Measurements from ENCODE around the gene GRPEL2.

Gene GRPEL2

GRCh38 chr5:149310488-149310887, 34.8 kb upstream of the GRPEL2 start:
- H3K4me3 ChIP-seq (ENCODE audit: low read depth, low read length): no peak overlapping the region
- DNase-seq (ENCODE audit: low read depth): no peak

DNA sequence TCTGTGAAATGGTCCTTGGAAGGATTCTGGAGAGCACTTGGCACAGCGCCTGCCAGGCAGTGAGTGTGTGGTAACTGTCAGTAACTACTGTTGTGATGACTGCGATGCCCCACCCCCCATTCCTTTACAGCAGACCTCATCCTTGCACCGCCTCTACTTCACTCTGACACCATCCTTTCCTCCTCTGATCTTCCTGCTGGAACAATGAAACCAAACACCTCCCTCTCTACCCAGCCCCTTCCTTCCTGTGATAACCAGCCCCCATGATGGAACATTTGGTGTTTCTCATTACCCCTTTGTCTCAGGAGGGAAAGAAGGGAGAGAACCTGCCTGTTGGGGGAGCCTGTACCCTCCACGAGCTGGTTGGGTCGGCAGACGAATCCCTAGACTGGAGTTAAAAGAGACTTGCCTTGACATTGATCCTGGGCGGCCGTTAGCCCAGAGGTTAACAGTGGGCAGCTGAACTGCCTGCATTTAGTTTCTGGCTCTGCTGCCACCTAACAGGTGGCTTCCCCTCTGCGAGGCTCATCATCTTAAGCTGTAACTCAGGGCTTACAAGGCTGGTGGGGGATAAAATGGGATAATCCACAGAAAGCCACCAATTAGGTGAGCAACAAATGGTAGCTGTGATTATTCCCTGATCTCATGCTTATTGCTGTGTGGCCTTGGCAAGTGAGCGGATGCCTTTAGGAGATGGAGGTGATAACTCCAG, 34.2 kb upstream of the GRPEL2 start:
- no peak overlapping the region for H3K4me3 ChIP-seq (ENCODE audit: low read depth, low read length)
- TF ChIP-seq, protein P1, sequence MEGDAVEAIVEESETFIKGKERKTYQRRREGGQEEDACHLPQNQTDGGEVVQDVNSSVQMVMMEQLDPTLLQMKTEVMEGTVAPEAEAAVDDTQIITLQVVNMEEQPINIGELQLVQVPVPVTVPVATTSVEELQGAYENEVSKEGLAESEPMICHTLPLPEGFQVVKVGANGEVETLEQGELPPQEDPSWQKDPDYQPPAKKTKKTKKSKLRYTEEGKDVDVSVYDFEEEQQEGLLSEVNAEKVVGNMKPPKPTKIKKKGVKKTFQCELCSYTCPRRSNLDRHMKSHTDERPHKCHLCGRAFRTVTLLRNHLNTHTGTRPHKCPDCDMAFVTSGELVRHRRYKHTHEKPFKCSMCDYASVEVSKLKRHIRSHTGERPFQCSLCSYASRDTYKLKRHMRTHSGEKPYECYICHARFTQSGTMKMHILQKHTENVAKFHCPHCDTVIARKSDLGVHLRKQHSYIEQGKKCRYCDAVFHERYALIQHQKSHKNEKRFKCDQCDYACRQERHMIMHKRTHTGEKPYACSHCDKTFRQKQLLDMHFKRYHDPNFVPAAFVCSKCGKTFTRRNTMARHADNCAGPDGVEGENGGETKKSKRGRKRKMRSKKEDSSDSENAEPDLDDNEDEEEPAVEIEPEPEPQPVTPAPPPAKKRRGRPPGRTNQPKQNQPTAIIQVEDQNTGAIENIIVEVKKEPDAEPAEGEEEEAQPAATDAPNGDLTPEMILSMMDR (IDR thresholded peaks at IDR 0.05; ENCODE audit: control insufficient read depth, extremely low read depth, insufficient read depth): no peak
- DNase-seq (ENCODE audit: low read depth): no peak

More at GRCh38 chr5:149310488-149310887, 34.8 kb upstream of the GRPEL2 start:
- TF ChIP-seq, protein P1 (IDR thresholded peaks at IDR 0.05; ENCODE audit: control insufficient read depth, extremely low read depth, insufficient read depth): no peak

DNA sequence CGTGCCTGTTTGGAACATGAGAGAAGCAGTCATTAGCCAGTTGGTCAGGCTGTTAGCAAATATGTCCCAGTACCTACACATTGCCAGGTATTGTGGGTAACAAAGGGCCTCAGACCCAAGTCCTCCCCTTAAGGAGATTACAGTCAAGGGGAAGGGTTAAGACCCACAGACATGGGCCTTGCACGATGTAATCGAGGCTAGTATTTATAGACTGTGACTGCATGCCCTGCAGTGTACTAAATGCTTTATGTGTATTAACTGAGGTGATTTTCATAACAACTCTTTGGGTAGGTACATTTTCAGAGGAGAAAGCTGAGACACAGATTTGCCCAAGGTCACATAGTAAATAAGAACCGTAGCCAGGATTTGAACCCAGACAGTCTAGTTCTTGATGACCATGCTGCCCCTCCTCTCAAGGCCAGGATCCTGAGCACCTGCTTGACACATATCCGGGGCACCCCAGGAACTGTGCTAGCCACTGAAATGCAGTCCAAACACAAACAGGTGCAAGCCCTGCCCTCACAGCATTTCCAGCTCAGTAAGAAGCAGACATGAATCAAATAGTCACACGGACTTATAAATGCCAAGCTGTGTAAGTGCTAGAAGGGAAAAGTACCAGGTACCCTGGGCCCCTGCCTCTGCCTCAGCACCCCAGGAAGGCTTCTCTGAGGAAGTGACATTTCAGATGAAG, 32.0 kb upstream of the GRPEL2 start:
- H3K4me3 ChIP-seq (ENCODE audit: low read depth, low read length): no peak overlapping the region
- TF ChIP-seq, protein P1 (IDR thresholded peaks at IDR 0.05; ENCODE audit: control insufficient read depth, extremely low read depth, insufficient read depth): no peak
- no peak for DNase-seq (ENCODE audit: low read depth)

GRCh38 chr5:149314571-149315111, 30.7 kb upstream of the GRPEL2 start:
- DNase-seq (ENCODE audit: low read depth): no peak
- TF ChIP-seq, protein P1 (IDR thresholded peaks at IDR 0.05; ENCODE audit: control insufficient read depth, extremely low read depth, insufficient read depth): no peak
- no peak overlapping the region for H3K4me3 ChIP-seq (ENCODE audit: low read depth, low read length)

GRCh38 chr5:149315753-149316152, 29.5 kb upstream of the GRPEL2 start:
- no peak overlapping the region for H3K4me3 ChIP-seq (ENCODE audit: low read depth, low read length)

GRCh38 chr5:149317281-149318048, 27.8 kb upstream of the GRPEL2 start:
- no peak overlapping the region for H3K4me3 ChIP-seq (ENCODE audit: low read depth, low read length)
- no peak for DNase-seq (ENCODE audit: low read depth)
- TF ChIP-seq, protein P1 (IDR thresholded peaks at IDR 0.05; ENCODE audit: control insufficient read depth, extremely low read depth, insufficient read depth): peak; percentile 84

More at GRCh38 chr5:149315753-149316152, 29.5 kb upstream of the GRPEL2 start:
- no peak for DNase-seq (ENCODE audit: low read depth)
- TF ChIP-seq, protein P1 (IDR thresholded peaks at IDR 0.05; ENCODE audit: control insufficient read depth, extremely low read depth, insufficient read depth): no peak

All from LNCaP clone FGC (cell line).